Bronchial epithelial cell (primary cell): ENCODE measurements around the gene GUCA1A. TPM values are rescaled to one million over a fixed set of nuclear protein-coding genes. Genes with fewer than 3 reads are reported as not detected.

Experiments
- DNase-seq: peaks from one replicate; pipeline ENCODE4 v3.0.0-alpha.2; 2010; ENCODE audit warnings: low read depth
- FAIRE-seq: peaks from 2 replicates; lab custom pipeline; 2011; peaks lifted over from hg19 to GRCh38; lab: Jason Lieb, UNC
- H3K27me3 ChIP-seq: 2 replicates; pipeline ENCODE4 v1.5.1; 2011; ENCODE audit warnings: low read length; ENCODE audit not compliant: control insufficient read depth, insufficient read depth
- H3K36me3 ChIP-seq: 2 replicates; pipeline ENCODE4 v1.5.1; 2011; ENCODE audit warnings: low read length; ENCODE audit not compliant: control insufficient read depth, insufficient read depth
- H3K4me3 ChIP-seq: 2 replicates; pipeline ENCODE4 v1.5.1; 2011; ENCODE audit warnings: mild to moderate bottlenecking, low read depth, low read length, control low read depth
- total RNA-seq: library from RNA; depleted of rRNA; stranded (reverse); fragments of >200 nt; gene quantifications from 2 replicates; pipeline ENCODE4 v1.2.1, GENCODE V29; 2014
- TF ChIP-seq, protein P1 (sequence below): IDR thresholded peaks from 2 replicates; pipeline ENCODE4 v1.5.1; 2011; ENCODE audit warnings: mild to moderate bottlenecking, moderate library complexity, low read length, control low read depth, inconsistent platforms; ENCODE audit not compliant: insufficient read depth, severe bottlenecking

Gene GUCA1A
- total RNA-seq, 1 donor from 2014 or later, result not detected

DNA sequence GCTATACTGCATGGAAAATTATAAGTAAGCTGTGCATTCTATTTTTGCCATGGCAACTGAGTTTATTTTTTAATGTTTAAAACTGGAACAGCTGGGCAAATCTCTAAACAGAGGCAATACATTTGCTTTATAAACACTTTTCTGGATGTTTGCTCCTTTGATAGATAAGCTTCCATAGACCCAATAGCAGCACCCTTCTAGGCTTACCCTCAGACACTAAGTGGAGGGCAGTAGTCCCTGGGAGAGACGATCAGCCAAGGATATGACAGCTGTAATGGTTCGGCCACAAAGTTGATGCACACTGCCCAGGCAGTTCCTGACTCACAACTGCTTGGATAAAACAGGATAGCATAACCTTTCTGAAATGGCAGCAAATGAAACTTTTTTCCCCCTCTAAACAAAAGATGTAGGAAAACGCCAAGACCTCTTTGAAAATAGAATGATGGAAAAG lies 53.0 kb downstream of the GUCA1A start:
- DNase-seq (peak; percentile 60), FAIRE-seq (no peak)
- Histone ChIP-seq H3K36me3 (peaks cover 6% of the 10 kb centered on the region), H3K27me3 (no peaks in the 10 kb centered on the region), H3K4me3 (no peak overlapping the region)
- TF ChIP-seq, protein P1, sequence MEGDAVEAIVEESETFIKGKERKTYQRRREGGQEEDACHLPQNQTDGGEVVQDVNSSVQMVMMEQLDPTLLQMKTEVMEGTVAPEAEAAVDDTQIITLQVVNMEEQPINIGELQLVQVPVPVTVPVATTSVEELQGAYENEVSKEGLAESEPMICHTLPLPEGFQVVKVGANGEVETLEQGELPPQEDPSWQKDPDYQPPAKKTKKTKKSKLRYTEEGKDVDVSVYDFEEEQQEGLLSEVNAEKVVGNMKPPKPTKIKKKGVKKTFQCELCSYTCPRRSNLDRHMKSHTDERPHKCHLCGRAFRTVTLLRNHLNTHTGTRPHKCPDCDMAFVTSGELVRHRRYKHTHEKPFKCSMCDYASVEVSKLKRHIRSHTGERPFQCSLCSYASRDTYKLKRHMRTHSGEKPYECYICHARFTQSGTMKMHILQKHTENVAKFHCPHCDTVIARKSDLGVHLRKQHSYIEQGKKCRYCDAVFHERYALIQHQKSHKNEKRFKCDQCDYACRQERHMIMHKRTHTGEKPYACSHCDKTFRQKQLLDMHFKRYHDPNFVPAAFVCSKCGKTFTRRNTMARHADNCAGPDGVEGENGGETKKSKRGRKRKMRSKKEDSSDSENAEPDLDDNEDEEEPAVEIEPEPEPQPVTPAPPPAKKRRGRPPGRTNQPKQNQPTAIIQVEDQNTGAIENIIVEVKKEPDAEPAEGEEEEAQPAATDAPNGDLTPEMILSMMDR, result no peak

DNA sequence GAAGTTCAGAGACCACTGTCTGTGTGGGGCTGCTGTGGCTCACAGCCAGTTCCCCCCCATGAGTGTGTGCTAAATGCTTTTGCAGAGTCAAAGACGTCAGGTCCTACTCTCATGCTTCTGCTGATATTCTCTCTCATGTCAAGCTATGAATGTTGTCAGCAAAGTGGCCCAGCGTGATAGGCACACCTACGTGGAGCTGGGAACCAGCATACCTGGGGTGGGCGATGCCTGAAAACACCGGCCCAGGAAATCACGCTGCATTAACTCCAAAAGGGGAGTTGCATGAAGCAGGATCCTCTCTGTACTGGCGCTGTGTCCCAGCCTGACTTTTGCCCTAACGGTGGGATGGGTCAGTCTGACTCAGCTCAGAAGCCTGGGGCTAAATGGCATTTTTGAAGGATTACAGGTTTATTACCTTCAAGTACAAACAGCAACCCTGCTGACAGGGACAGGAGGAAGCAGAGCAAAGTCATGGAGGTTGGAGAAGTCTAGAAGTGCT lies 53.5 kb downstream of the GUCA1A start:
- TF ChIP-seq, protein P1, result no peak
- FAIRE-seq (peak; percentile 93), DNase-seq (peak; percentile 98)
- Histone ChIP-seq H3K4me3 (no peak overlapping the region), H3K27me3 (no peaks in the 10 kb centered on the region), H3K36me3 (peaks cover 6% of the 10 kb centered on the region)

GRCh38 chr6:42227173-42227850 lies 54.1 kb downstream of the GUCA1A start:
- DNase-seq (peak; percentile 49), FAIRE-seq (no peak)
- H3K36me3 ChIP-seq, result peaks cover 6% of the 10 kb centered on the region
- H3K4me3 ChIP-seq, result no peak overlapping the region
- TF ChIP-seq, protein P1, result no peak
- no peaks in the 10 kb centered on the region for H3K27me3 ChIP-seq

DNA sequence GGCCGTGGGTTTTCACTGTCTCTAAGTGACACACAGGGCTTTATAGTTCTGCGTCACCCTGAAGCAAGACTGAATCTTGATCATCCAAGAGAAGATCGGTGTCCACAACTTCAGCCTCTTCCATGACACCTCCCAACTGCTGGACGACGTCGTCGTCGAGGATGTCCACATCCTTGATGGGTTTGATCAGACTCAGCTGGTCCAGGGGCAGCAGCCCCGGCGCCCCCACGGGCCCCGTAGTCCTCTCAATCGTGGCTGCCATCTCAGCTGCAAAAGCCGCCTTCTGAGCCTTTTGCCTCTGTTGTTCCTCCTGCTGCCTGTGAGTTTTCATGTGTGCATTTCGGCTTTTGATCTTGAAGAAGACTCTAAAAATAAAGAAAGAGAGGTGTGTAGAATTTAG lies 55.1 kb downstream of the GUCA1A start:
- TF ChIP-seq, protein P1, result no peak

More for the DNA sequence above, 55.1 kb downstream of the GUCA1A start:
- no peak for DNase-seq
- H3K4me3 ChIP-seq, result no peak overlapping the region
- peaks cover 6% of the 10 kb centered on the region for H3K36me3 ChIP-seq
- H3K27me3 ChIP-seq, result no peaks in the 10 kb centered on the region
- no peak for FAIRE-seq

Other genes with a start within 250 kb of the GUCA1A start
- 9.7 and 11.8 TPM in 2 replicates for gene CCND3, start 231.6 kb upstream of the GUCA1A start, total RNA-seq
- gene TAF8, start 122.8 kb upstream of the GUCA1A start, total RNA-seq, result 10.5 and 12.6 TPM in 2 replicates
- 11.3 and 46.1 TPM in 2 replicates for gene C6orf132, start 30.7 kb upstream of the GUCA1A start, total RNA-seq
- 1.9 and 2.4 TPM in 2 replicates for gene GUCA1B, start 21.6 kb downstream of the GUCA1A start, total RNA-seq
- 71.6 and 74.5 TPM in 2 replicates for gene MRPS10, start 44.5 kb downstream of the GUCA1A start, total RNA-seq